Esophagus muscularis mucosa (tissue), 4 donors: ENCODE measurements around the gene FRY. TPM values are rescaled to one million over a fixed set of nuclear protein-coding genes. Genes with fewer than 3 reads are reported as not detected.

ENCODE experiments used
- DNase-seq: peaks from one replicate; pipeline ENCODE4 v3.0.0-alpha.2; 2017; ENCODE audit errors: extremely low spot score
- H3K27ac ChIP-seq, 4 donors: fragments of 200-600 bp; sonication (generic); replicated peaks in 1 of 4; 1 replicate in 3 of 4; 2 replicates in 1 of 4; pipeline ENCODE4 v1.5.1; 2016 to 2019; ENCODE audit warnings: mild to moderate bottlenecking in 1 of 4
- H3K27me3 ChIP-seq, 4 donors: fragments of 200-600 bp; sonication (generic); one replicate each; pipeline versions ENCODE4 v1.5.1 to v1.6.0; 2016 to 2019
- H3K36me3 ChIP-seq, 4 donors: fragments of 200-600 bp; sonication (generic); one replicate each; pipeline ENCODE4 v1.5.1; 2016 to 2019
- H3K4me1 ChIP-seq, 4 donors: fragments of 200-600 bp; sonication (generic); one replicate each; pipeline ENCODE4 v1.5.1; 2016 to 2019
- H3K4me3 ChIP-seq, 4 donors: fragments of 200-600 bp; sonication (generic); 1 replicate in 2 of 4; 2 replicates in 2 of 4; pipeline ENCODE4 v1.5.1; 2016 to 2019; ENCODE audit warnings: mild to moderate bottlenecking in 4 of 4, moderate library complexity in 1 of 4
- H3K9me3 ChIP-seq, 4 donors: fragments of 200-600 bp; sonication (generic); 1 replicate in 3 of 4; 2 replicates in 1 of 4; pipeline ENCODE4 v1.5.1; 2016 to 2019
- EP300 ChIP-seq: sonication (generic); formaldehyde crosslinking; IDR thresholded peaks from one replicate; pipeline ENCODE4 v1.6.1; 2017; ENCODE audit warnings: antibody characterized with exemption
- POLR2A ChIP-seq: fragments of 450-650 bp; IDR thresholded peaks from one replicate; pipeline ENCODE4 v1.6.1; 2017; ENCODE audit warnings: antibody characterized with exemption, moderate library complexity, mild to moderate bottlenecking, low read depth
- POLR2AphosphoS5 ChIP-seq, 2 donors: sonication (generic); formaldehyde crosslinking; IDR thresholded peaks; one replicate each; pipeline ENCODE4 v1.6.1; 2017; ENCODE audit warnings: antibody characterized with exemption in 2 of 2
- WGBS: methylation state at CpG from one replicate; pipeline ENCODE4 v1.1.5; 2018; 5-methylcytosine and 5-hydroxymethylcytosine counted together
- intact Hi-C: fragments of 100-400 bp; cut with DNase I; formaldehyde crosslinking; loops from one replicate; pipeline ENCODE4 v1.15.1; 2023
- total RNA-seq, 4 donors: library from RNA; depleted of rRNA; stranded (reverse); fragments of >200 nt; gene quantifications; one replicate each; pipeline versions ENCODE4 v1.1.0 to v1.2.1, GENCODE V29; 2016
- TF ChIP-seq, protein P1 (sequence below), 3 experiments: fragments of 200-600 bp in 2 of 3; fragments of 450-650 bp in 1 of 3; sonication (generic) in 2 of 3; IDR thresholded peaks; one replicate each; pipeline ENCODE4 v1.5.1; 2017 to 2019; ENCODE audit warnings: antibody characterized with exemption in 3 of 3, mild to moderate bottlenecking in 2 of 3, moderate library complexity in 1 of 3

Gene FRY
- total RNA-seq, 4 donors from 2014 or later: 104 to 276 (median 135) TPM

DNA sequence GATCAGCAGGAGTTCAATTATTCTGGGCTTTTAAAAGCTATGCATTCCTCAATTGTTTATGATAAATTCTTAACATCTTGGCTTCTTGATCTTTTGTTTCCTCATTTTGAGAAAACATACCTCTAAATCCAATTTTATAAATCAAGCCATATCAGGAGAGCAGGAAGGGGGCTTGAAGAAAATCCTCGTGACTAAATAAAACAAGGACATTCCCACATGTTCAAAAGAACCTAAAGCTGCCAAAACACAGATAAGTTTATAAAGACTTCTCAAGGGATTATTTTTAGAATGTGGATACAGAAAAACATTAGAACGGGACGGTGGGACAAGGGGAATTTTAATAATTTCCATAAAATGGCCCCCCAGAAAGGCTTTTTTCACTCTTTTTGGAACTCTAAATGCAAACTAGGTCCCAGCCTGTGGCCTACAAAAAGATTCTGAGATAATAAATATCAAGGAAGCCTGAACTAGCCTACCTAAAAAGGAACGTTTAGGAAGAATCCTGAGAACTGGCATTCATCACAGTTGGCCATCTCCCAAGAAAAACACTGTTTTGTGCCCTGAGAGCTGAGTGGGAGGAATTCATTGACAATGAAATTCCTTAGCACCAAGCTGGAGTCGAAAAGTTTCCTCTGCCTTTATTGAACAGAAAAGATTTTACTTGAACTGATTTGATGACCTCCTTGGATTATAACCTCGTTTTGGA lies 253.5 kb downstream of the FRY start:
- peak overlapping the region in 2 of 4 donors; percentile 9 to 19 for H3K4me3 ChIP-seq
- 21% methylated on average over 6 of the region's 6 CpGs for WGBS
- H3K27me3 ChIP-seq: no peaks in the 10 kb centered on the region
- peak overlapping the region; percentile 72 to 77 (median 76) for H3K27ac ChIP-seq
- H3K9me3 ChIP-seq: no peaks in the 10 kb centered on the region
- DNase-seq: no peak
- peaks cover 28 to 42% (median 34%) of the 10 kb centered on the region in 4 donors for H3K4me1 ChIP-seq
- H3K36me3 ChIP-seq: peaks cover 0 to 46% (median 15%) of the 10 kb centered on the region in 4 donors
- intact Hi-C loops: loop anchor here (1.0 kb wide), 1 partner anchor 23 kb away; no protein-coding TSS in a partner anchor
- TF ChIP-seq POLR2A: no peak
- peak in 1 of 2 donors; percentile 60 for TF ChIP-seq POLR2AphosphoS5 (IDR thresholded peaks at IDR 0.05)
- TF ChIP-seq, protein P1, sequence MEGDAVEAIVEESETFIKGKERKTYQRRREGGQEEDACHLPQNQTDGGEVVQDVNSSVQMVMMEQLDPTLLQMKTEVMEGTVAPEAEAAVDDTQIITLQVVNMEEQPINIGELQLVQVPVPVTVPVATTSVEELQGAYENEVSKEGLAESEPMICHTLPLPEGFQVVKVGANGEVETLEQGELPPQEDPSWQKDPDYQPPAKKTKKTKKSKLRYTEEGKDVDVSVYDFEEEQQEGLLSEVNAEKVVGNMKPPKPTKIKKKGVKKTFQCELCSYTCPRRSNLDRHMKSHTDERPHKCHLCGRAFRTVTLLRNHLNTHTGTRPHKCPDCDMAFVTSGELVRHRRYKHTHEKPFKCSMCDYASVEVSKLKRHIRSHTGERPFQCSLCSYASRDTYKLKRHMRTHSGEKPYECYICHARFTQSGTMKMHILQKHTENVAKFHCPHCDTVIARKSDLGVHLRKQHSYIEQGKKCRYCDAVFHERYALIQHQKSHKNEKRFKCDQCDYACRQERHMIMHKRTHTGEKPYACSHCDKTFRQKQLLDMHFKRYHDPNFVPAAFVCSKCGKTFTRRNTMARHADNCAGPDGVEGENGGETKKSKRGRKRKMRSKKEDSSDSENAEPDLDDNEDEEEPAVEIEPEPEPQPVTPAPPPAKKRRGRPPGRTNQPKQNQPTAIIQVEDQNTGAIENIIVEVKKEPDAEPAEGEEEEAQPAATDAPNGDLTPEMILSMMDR (IDR thresholded peaks at IDR 0.05): no peak

DNA sequence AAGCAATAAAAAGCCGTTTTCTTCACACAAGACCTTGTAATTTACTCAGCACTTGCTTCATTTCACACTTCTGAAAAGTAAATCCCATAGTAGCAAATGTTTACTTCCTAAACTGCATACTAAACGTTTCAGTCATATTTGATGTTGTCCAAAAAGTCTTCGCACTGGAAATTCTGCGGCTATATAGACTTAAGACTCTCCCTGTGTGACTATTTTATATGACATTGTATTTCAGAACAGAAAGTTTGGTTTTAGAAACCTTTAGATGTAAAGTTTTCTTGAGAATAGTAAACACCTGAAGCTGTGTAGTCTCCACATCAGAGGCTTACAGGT lies 254.0 kb downstream of the FRY start:
- Histone ChIP-seq H3K36me3 (peaks cover 0 to 46% (median 14%) of the 10 kb centered on the region in 4 donors), H3K4me1 (peaks cover 28 to 42% (median 34%) of the 10 kb centered on the region in 4 donors), H3K4me3 (peak overlapping the region in 2 of 4 donors; percentile 9 to 19), H3K9me3 (no peaks in the 10 kb centered on the region), H3K27ac (peak overlapping the region; percentile 72 to 77 (median 76)), H3K27me3 (no peaks in the 10 kb centered on the region)
- TF ChIP-seq POLR2A (no peak), EP300 (no peak), POLR2AphosphoS5 (IDR thresholded peaks at IDR 0.05) (no peak)
- TF ChIP-seq, protein P1 (IDR thresholded peaks at IDR 0.05): no peak
- 25% methylated on average over 4 of the region's 4 CpGs for WGBS
- no peak for DNase-seq
- intact Hi-C loops: loop anchor here (1.0 kb wide), 1 partner anchor 23 kb away; no protein-coding TSS in a partner anchor

DNA sequence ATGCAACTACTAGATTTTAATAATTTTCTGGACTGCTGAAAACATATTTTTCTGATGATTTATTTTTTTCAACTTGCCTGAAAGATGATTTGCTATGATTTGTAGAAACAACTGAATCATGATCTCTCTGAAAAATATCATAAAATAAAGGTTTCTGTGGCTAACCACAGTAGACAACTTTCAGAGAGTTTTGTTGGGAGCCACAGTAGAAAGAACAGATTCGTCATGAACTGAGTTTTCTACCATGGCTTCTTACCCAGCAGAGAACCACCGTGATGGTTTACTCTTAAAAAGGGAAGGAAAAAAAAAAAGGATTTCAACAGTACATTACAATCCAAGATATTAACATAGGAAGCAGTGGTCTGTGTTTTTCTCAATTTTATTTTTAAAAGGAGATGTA lies 265.6 kb downstream of the FRY start:
- Histone ChIP-seq H3K4me1 (no peaks in the 10 kb centered on the region), H3K36me3 (peaks cover 0 to 37% (median 17%) of the 10 kb centered on the region in 4 donors), H3K27ac (no peak overlapping the region), H3K4me3 (no peak overlapping the region), H3K9me3 (no peaks in the 10 kb centered on the region), H3K27me3 (no peaks in the 10 kb centered on the region)
- TF ChIP-seq, protein P1 (IDR thresholded peaks at IDR 0.05): no peak
- TF ChIP-seq EP300 (no peak), POLR2A (no peak), POLR2AphosphoS5 (IDR thresholded peaks at IDR 0.05) (no peak)
- DNase-seq: no peak
- 82% methylated on average over 2 of the region's 2 CpGs for WGBS
- intact Hi-C loops: no loop called here

DNA sequence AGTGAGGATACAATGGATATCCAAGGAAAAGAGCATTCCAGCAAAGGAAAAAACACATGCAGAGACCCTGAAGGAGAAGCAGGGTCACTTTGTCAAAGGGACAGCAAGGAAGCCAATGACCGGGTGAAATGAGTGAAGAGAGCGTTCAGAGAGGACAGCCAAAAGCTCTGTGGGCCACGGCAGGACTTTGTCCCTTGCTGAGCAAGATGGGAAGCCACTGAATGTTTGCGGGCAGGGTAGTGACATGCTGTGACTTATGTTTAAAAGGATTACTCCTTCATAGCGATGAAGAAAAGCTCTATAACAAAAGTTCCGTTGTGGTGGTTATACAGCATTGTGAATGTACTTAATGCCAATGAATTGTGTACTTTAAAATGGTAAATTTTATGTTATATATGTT lies 267.1 kb downstream of the FRY start:
- no peak for TF ChIP-seq EP300
- no peak for TF ChIP-seq POLR2A
- TF ChIP-seq, protein P1 (IDR thresholded peaks at IDR 0.05): no peak
- TF ChIP-seq POLR2AphosphoS5 (IDR thresholded peaks at IDR 0.05): no peak
- H3K36me3 ChIP-seq: peaks cover 0 to 33% (median 17%) of the 10 kb centered on the region in 4 donors
- no peaks in the 10 kb centered on the region for H3K27me3 ChIP-seq
- 93% methylated on average over 6 of the region's 6 CpGs for WGBS
- DNase-seq: no peak
- H3K9me3 ChIP-seq: no peaks in the 10 kb centered on the region
- no peak overlapping the region for H3K4me3 ChIP-seq
- no peaks in the 10 kb centered on the region for H3K4me1 ChIP-seq
- no peak overlapping the region for H3K27ac ChIP-seq
- intact Hi-C loops: no loop called here
